CD4-positive, alpha-beta T cell treated with Interferon gamma for 1 hour (primary cell): ENCODE data around the gene TPP2.

ENCODE experiments used
- DNase-seq: peaks from one replicate; pipeline ENCODE4 v3.0.0-alpha.2; 2020

Gene TPP2

DNA sequence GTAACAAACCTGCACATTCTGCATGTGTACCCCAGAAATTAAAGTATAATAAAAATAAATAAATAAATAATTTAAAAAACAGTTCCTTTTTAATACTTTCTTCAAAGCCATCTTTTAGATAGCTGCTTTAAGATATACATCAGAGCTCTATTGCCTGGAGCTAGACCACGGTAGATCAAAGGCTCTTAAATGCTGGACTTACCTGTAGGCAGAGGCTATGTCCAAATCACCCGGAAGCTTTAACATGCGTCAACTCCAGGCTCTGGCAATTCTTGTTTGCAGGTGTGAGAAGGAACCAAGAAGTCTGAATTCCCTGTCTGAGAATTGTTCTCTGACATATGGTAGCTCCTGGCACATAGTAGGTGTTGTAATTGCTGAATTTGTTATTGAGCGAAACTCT lies 99.7 kb downstream of the TPP2 start:
- no peak for DNase-seq

DNA sequence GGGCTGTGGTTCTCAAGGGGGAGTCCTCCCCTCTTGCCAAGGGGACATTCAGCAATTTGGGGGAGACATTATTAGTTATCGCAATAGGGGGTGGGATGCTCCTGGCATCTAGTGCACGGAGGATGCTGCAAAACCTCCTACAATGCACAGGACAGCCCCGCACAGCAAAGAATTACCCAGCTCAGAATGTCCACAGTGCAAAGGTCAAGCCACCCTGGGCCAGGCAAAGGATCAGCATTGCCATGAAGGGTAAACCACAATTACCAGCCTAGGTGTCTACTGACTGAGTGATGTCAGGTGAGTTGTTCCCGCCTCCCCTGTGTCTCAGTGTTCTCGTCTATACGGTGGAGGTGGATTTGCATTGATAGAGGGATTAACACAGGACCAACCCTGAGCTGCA lies 100.5 kb downstream of the TPP2 start:
- no peak for DNase-seq

DNA sequence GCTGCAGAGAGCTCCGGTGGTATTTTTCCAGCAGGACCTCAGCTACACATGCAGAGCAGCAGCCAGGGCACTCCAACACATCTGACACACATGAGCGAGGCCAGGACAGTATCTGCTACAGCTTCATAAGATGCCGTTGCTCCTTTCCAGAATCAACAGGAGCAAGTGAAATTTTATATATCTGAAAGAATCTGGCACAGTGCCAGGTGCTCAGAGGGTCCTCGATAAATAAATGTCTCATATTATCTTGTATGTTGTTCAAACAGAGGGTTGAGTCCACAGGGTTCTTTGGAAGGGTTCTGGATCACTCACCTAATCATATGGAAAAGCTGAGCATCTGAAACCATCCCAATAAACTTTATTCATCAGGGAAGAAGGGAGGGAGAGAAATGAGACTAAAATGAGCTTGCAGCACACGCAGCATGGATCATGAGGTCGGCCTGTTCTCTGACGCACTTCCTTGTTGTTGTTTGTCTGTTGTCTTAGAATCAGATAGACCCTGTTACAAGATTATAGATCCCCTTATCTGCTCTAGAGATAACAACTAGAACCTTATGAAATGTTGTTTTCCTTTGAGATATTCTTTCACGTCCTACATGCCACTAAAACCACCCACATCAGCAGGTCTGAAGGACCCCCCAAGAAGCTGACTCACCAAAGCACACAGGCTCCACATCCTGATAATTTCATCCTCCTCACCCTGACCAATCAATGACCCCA lies 101.3 kb downstream of the TPP2 start:
- DNase-seq, result no peak

DNA sequence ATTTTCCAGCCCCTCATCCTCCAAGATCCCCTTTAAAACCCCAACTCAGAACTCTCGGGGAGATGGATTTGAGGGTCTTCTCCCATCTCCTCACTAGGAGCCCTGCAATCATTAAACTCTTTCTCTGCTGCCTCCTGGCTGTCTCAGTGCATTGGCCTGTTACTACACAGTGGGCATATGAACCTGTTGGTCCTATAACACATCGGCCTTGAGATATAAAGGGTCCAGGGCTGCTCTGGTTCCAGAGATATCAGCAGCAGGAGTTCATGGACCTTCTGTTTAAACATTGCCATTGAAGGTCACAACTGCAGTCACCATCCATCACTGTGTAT lies 101.8 kb downstream of the TPP2 start:
- no peak for DNase-seq

DNA sequence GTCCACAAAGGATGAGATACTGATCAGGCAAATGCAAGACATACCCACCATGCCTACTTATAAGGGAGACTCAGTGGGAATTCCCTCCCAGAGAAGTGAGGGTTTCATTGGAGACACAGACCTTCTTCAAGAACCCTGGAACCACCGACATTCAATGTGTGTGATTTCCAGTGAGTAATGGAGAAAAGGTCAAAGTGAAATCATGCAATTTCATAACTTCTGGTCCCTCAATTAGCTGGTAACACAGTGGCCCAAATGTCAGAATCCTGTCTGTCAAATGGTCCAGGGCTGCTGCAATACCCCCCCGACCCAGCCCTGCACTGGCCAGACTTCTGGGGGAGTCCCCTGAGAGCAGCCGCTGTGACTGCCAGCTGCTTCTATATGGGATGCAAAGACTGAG lies 102.7 kb downstream of the TPP2 start:
- DNase-seq, result no peak

DNA sequence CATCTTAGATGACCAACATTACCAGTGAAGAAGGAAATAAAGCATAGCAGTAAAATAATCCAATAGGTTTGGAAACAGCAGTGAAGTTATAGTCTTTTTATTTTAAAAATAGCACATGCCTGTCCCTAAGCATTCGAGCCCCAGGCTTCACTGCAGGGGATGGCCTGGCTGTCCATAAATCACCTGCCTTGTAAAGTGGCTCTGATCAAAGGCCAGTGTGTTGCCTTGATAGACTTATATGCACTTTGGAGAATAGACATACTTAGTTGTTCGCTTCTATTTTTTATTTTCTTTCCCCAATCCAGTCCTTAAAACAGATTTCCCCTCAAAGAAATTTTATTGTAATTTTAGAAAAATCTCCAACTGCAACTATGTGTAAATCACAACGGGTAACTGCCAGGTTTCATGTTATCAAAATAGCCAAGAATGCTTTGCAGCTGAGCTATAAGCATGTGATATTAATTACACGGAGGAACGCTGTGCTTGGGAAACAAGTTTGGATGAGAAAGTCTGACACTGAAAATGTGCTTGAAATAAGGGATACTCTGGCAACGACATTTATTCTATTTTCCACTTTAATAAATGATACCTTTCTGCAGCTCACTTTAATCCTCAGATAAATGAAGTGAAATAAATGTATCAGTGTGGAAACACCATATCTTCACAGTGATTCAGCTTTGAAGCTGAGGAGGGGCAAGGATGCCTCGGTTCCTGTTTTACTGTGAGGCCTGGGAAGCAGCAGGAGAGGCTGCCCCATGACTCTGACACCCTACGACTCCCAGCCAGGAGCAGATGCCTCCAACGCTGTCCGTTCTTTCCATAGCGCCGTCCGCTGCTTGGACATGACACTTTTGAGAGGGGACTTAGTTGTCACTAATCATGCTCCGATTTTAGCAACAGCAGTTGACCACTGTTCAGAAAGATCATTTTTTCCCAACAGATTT lies 103.6 kb downstream of the TPP2 start:
- no peak for DNase-seq

DNA sequence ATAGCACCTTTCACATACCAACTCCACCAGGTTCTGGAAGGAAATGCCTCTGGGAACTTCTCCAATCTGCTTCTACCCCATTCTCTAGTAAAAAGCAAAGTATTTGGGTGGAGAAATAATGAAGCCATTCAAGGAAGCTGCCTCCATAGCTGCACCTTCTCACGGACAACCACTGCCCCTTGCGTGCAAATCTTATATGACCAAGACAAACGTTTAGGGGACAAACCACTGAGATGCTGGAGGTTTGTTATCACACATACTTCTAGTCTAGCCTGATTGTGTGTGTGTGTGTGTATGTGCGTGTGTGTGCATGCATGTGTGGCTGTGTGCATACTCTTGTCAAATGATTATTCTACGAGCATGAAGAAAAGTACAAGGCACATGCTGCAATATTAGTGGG lies 104.5 kb downstream of the TPP2 start:
- DNase-seq, result no peak

DNA sequence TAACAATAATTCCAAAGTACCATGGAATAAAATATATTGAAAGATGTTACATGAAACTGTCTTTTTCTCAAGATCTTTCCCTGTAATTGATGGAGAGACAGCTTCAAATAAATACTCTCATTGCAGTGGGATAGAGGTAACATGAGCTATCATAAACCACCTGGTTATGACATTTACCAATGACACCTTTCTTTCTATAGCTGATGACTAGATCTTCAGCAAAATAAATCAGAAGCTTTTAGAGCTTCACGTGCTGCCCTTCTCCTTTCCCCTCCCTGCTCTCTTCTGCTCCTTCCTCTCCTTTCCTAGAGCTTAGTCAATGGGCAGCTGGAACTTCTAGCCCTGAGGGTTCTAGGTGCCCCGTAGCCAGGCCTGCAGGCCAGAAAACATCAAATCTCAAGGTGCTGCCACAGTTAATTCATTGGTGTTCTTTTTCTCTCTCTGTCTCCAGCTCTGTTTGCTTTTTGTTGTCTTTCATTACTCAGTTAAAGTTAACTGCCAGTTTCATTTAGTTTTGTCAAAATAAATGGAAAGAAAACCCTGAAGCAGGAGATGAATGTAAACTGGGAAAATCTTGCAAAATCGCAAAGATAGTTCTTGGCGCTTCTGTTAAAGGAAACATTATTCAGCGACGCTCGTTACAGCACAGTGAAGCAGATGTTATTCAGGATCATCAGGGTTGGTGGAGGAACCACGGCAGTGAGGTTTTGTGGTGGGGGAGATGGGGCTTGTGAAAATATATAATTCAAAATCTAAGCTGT lies 106.4 kb downstream of the TPP2 start:
- DNase-seq, result no peak

DNA sequence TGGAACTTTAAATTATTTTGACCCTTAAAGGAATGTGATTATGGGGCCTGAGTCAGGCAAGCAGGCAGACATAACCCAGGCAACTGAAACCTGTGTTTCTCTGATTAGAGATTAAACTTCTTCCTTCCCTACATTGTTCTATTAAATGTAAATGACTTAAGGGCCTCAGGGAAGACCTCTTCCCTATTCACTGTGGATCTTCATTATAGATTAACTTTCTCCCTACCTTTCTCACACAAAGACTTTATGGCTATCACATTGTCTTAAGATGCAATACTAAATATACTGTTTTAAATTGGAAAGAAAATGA lies 106.9 kb downstream of the TPP2 start:
- DNase-seq, result no peak

DNA sequence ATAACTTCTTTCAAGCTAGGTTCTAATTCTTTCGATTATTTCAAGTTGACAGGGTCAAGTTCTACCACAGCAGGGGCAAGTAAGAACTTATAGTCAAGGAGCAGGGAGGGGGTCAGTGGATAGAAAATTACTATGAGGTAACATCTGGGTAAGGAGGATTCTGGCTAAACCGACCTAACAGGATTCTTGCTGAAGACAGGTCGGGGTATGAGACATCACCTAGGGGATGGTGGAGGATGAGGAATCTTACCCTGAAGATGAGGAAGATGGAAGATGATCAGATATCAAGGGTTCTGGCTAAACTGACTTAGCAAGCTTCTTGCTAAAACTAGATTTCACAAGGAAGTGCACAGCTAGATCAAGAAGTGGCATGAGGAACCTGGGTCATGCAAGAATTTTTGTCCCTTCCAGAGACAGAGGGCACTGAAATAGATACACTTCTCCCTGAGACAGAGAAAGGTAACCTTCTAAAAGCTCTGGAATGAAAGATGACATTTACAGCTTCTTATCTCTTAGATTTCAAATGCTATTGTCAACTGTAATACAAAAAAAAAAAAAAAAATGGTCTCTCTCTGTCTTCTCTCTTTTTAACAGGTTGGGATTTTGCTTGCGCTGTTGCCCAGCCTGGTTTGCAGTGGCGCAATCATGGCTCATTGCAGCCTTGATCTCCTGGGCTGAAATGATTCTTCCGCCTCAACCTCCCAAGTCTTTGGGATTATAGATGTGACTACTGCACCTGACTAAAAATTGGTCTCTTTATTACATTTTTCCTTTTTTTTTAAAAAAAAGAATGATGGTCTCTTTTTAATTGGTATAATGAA lies 107.7 kb downstream of the TPP2 start:
- no peak for DNase-seq

DNA sequence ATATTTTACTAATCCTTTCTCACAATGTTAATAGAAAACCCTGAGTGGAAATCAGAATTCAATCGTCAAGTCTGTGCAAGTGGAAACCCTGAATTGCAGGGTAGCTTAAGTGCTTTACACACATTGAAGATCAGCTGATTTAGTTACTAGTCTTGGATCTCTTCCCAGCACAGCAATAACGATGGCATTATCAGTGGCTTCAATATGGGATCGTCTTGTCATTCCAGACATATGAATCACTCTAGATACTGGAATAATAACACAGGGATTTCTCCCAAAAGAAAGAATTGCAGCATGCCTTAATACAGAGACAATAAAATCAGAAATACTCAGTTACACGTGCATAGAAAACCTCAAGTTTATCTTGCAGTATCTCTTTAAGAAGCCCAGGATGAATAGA lies 110.7 kb downstream of the TPP2 start:
- no peak for DNase-seq

DNA sequence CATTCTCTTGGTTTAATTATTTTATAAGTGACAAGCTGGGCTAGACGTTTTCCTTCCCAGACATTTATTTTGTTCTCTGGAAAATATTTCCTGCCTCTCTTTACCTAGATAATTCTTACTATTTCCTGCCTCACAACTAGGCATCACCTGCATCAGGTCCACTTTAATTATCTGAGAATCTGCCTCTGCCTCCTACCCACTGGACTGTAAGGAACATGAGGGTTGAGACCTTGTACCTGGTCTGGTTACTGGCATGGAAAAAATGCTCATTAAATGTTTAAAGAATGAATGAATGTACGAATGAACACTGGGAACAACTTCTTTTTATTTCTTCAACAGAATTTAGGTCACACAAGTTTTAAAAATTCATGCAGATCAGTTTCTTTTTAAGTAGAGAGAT lies 111.4 kb downstream of the TPP2 start:
- no peak for DNase-seq

DNA sequence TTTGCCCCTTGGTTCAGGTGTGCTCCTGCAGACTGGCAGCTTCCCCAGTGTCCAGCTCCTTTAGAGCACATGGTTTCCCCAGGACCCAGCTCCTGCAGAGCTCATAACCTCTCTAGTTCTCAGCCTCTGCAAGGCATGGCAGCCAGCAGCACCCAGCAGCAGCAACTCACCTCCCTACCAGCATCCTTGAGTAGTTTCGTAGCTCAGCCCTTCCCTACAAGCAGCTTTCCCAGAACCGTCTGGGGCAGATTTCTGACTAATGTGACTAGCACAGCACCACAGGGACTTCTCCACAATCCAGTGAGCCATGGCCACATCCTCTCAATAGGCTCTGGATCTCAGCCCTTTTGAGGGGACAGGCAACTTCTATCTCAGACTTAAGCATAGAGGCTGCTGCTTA lies 112.2 kb downstream of the TPP2 start:
- no peak for DNase-seq

DNA sequence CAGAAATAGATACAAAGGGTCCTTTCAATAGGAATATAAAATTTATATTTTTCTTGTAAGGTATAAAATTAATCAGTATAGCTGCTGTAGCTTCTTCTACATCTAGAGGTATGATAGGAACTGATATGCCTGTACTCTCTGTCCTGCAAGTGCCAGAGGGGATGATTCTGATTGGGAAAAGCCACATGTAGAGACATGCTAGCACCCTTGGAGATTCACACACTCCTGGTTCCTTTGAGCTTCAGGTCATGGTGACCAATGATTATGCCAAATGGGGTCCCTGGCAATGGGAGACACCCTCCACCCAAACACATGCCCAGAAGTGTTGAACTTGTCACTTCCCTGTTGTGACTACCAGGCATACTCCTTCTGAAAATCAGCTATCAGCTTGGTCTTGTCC lies 112.8 kb downstream of the TPP2 start:
- no peak for DNase-seq

DNA sequence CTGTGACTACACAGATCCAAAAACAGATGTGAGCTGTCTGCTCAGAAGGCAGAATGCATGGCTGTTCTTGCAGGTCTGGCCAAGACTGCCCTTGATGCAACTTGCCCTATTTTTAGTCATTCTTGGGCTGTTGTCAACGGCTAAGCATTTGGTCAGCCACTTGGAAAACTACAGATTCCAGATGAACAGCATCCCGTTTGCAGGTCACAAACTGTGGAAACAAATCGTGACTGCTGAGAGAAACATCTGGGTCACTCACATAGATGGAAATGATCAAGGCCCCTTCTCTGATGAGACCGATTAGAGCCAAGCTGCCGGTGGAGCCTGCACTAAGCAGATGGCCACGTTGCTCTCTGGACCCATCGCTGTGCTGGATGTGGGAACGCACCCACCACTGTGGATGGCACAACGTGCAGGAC lies 113.5 kb downstream of the TPP2 start:
- DNase-seq, result no peak

DNA sequence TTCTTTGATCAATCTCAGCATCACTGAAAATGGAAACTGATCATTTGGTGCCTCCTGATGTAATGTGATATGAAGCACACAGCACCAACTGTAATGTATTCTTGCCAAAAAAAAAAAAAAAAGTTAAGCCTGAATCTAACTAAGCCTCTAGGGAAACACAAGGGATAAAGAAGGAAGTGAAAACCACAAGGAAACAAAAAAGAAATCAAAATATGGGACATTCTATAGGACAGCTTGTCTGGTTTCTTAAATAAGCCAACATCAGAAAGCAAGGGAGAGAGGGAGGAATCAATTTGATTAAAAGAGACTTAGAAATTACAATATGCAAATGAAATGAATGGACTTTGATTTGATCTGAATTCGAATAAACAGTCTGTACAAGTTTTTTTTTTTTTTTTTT lies 118.7 kb downstream of the TPP2 start:
- DNase-seq, result no peak

DNA sequence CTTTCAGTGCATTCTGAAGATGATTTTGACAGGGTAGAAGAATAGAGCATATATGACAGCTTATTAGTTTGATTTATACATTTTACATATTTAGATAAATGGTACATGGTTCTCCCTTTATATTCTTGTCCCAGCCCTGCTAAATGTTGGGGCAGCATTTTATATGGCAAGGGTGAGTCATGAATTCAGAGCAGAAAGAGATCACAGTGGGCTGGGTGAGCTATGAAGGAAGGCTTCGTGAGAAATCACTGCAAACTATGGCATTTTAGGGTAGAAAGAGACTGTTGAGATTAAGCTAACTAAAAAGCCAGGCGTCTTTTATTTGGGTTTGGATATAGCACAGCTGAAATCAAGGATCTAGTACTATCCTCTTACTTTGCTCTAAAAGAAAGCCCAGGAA lies 122.0 kb downstream of the TPP2 start:
- DNase-seq, result no peak

DNA sequence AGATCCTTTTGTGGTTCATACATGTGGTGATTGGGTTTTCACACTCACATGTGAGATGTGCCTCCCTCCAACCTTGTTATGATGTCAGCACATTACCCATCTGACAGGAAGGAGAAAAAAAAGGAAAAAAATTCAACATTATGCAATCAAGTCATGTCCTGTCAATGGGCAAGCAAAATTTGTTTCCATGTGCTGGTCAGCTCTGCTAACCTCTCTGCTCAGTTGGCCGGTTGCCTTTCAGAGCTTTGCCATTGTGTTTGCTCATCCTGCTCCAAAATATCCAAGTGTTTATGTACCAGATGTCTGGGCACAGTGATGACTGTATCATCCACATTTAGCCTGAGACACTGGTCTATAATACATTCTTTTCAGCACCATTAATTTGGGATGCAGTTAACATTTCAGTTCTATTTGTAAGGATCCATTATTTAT lies 125.0 kb downstream of the TPP2 start:
- no peak for DNase-seq

DNA sequence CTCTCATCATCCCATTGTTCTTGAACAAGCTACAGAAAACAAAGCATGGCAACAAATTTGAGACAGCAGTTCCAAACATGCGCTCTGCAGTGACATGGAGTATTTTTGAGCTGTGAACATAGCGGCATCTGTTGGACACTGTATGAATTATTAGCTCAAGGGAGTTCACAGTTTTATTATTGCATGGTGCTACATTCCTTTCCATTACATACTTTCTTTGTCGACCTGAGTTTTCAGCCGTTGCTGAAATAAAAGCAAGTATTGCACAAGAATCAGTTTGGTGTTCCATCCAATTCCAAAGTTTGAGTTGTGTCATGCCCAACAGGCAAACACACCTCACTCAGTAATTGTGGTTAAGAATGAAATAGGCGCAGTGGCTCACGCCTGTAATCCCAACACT lies 128.1 kb downstream of the TPP2 start:
- no peak for DNase-seq

DNA sequence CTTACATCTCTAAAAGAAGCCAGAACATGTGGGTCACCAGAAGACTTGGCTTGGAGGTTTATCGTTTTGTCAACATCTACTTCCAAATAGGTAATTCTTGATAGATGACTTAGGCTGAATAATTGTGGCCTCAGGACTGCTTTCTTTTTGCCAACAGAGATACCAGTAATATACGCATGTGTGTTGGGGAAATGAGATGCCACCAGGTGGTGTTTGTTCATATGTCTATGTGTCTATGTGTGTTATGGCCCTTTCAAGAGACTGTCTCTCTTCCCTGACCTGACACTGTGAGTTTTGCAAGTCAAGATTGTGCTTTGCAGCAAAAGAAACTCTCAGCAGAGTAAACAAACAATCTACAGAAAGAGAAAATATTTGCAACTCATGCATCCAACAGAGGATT lies 129.6 kb downstream of the TPP2 start:
- DNase-seq, result no peak
